Erythroblast (primary cell): ENCODE results near the gene NUTM2G.
"Not testable (repeated sequence)": the region's sequence is repeated elsewhere in the genome, so short reads cannot be mapped to it uniquely, and the experiment has no call there.

ENCODE experiments used
- DNase-seq, 2 experiments: peaks; one replicate each; lab custom pipeline; 2025; lab: John Stamatoyannopoulos, UW

The NUTM2G gene

GRCh38 chr9:96940982-96941381 is 12.3 kb downstream of the NUTM2G start:
- DNase-seq: not testable (repeated sequence)

GRCh38 chr9:96941628-96942027 is 13.0 kb downstream of the NUTM2G start:
- not testable (repeated sequence) for DNase-seq

GRCh38 chr9:96942181-96942580 is 13.5 kb downstream of the NUTM2G start:
- not testable (repeated sequence) for DNase-seq

- not testable (repeated sequence) for DNase-seq
Observed at GRCh38 chr9:96949346-96949745, 20.7 kb downstream of the NUTM2G start.

- DNase-seq: not testable (repeated sequence)
Observed at GRCh38 chr9:96950539-96950938, 21.9 kb downstream of the NUTM2G start.

GRCh38 chr9:96967591-96967990 is 38.9 kb downstream of the NUTM2G start:
- not testable (repeated sequence) for DNase-seq

- DNase-seq: peak in 1 of 2 experiments; percentile 59
Observed at GRCh38 chr9:96972552-96972951, 43.9 kb downstream of the NUTM2G start.

- DNase-seq: peak; percentile 74 to 91
Observed at GRCh38 chr9:96974037-96974436, 45.4 kb downstream of the NUTM2G start.

GRCh38 chr9:96983496-96984122 is 55.0 kb downstream of the NUTM2G start:
- not testable (repeated sequence) for DNase-seq

- not testable (repeated sequence) for DNase-seq
Observed at GRCh38 chr9:96984139-96984538, 55.5 kb downstream of the NUTM2G start.

- DNase-seq: not testable (repeated sequence)
Observed at GRCh38 chr9:96984887-96985286, 56.2 kb downstream of the NUTM2G start.
